GM21381 (cell line): ENCODE results near the gene SMIM27.

Experiments
- ATAC-seq: cut with Tn5 transposase; IDR thresholded peaks from one replicate; pipeline ENCODE4 v1.9.1; 2021; ENCODE audit warnings: mild to moderate bottlenecking, moderate library complexity; ENCODE audit not compliant: unreplicated experiment

SMIM27 gene

DNA sequence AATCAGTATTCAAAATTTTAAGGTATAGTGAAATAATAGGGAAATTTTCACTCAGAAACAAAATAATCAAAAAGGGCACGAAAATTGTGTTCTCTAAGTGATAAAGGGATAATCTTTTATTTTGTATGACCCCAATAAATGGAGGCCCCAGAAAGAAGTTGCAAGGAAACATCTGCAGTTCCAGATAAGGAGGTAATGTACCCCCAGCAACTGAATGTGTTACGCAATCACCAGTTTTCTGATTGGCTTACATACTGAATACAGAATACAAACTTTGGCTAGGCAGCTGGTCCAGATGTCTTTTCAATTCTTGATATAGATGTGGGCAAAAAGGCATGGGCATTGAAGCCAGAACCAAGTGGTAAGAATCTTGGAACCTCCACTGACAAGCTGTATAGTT is 2.0 kb downstream of the SMIM27 start:
- ATAC-seq = no peak

DNA sequence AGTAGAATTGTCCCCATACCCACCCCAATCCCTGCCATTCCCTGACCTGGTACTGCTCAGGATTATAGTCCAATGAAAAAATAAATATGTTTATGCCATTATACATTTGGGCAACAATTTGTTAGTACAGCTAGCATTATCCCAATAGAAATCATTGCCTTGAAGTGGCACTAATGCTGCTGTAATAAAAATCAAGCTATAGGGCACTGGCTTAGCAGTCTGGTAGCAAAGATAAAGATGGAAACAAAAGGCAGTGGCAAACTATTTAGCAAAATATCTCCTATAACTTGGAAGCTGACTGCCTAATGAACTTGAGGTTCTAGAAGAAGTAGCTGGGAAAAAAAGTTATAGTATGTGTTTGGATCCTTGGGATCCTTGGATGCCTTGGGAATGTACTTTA is 2.5 kb downstream of the SMIM27 start:
- ATAC-seq = no peak

DNA sequence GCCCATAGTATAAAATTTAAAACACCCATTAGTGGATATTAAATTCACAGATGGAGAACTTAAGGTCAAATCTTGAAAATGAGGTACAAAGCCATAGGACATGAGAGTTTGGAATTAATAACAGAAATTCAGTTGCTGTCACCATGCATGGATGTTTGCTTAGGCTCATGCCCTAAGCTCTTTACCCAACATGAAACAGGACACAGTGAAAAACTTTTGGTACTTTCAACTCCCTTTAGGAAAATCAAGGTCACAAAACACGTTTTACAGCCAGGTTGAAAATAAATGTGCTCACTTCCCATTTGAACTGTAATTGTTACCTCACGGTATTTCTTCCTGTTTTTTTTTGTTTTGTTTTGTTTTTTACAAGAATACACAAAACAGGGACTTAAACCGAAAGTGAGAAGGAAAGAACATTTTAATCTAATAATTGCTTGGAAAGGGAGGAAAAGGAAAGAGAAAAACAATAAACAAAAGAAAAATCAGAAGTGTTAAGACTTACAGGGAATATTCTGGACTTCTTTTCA is 6.3 kb downstream of the SMIM27 start:
- ATAC-seq = no peak

DNA sequence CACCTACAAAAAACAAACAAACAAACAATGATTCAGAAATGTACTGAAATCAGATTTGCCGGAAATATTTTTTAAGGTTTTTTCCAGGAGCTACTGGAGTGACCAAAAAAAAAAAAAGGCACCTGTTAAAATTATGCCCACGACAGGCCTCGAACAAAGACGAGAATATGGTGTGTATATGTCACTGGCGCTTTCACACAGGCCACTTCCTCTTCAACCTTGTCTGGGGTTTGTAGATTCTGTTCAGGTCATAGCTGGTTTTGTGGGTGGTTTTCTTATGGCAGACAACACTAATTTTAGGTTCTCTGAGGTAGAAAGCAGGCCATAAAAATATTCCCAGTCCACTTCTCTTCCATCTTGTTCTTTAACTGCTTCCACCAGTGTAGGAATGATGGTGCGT is 13.8 kb downstream of the SMIM27 start:
- no peak for ATAC-seq

DNA sequence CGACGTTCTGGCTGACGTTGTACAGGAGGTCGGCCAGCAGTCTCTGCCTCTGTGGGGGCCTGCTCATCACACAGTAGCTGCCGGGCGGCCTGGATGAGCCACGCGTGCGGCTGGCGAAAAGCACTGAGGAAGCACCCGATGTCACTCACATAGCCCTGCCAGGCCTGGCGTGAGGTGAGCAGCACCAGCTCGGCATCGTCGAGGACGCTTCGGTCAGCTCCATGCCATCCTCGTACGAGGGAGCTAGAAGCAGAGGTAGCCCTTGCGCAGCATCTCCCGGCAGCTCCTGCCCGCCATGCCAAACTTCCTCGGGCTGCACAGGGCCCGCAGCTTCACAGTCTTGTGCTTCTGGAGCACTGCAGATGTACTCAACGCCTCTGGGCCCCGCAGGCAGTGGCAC is 14.6 kb downstream of the SMIM27 start:
- ATAC-seq = no peak

DNA sequence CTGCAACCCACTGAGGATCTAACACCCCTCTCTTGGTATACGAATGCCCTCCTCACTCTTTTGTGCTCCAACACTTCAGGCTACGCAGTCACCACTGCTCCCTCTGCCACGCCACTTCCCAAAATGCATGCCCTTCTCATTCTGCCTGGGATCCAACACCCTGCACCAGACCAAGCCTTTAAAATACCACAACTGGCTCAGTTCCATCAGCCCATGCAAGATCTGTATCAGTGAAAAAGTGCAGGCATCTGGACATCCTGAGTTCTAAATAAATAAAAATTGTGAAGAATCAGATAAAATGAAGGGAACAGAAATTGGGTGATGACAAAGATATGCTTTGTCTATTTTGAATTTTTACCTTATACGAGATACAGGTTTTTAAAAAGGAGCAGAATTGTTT is 18.1 kb downstream of the SMIM27 start:
- ATAC-seq = no peak

DNA sequence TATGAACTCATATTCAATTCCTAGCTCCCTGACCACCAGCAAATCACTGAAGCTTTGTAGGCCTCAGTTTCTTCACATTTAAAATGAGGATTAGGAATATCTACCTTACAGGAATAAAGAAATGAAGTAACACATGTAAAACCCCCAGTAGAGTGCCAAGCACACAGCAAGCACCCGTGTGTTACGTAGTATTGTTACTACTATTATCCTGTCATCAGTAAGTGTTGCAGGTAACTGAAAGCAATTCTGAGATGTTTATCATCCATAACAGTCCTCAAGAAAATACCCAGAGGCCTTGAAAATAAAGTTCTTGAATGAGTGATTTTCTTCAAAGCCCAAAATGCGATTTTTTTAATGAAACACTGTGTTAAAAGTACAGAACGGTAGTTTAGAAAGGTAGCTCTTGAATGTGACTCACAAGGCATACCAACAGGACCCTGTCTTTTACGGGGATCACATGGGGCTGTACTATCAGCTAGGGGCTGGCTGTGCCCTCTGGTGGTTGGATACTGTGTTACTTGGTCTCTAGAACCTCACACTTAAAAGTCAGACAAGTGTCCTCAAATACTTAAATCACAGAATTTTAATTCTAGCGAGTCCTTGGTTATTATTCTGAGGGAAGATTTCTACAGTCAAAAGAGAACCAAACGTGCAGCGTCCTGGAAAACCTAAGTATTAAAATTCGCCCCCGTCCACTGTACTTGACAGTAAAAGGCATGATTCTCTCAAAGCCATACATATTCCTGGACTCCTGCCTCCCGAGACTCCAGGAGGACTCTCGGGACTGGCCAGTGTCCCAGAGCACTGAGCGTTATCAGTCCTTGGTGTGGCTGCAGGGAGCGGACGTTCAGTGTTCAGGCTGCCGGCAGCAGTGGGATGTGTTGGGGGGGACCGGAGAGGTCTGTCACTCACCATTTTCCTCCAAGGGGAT is 20.1 kb downstream of the SMIM27 start:
- ATAC-seq = peak; percentile 87

DNA sequence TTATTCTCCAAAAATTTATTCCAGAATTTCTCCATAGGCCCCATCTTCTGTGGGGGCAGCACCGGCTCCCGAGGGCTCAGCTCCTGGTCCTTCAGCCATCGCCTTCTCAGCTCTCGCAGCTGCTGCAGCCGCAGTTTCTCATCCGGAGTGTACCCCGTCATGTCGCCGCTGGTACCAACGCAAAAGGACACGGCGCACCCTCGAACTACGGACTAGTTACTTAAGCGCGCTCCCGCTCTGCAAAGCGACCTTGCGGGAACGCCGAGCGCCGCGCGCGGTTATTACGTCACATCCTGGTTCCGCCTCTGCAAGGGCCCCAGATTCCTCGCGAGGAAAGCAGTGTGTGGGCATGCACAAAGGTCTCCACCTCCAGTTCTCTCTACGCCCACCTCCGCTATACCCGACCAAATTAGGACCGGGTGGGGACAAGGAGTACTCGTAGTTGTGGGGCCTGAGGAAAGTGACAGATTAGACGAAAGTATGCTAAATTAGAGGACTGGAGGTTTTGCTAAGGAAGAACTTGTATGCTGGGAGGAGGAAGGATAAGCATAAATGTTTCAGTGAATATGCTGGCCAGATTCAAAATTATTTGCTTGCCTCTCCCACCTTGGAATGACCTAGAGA is 20.9 kb downstream of the SMIM27 start, which contains the start of gene NDUFB6:
Gene NDUFB6 (minus strand): TSS at position 260 of the 624 bp plus-strand sequence. CDS start 99 bp downstream, at position 161.
- peak; percentile 85 for ATAC-seq

DNA sequence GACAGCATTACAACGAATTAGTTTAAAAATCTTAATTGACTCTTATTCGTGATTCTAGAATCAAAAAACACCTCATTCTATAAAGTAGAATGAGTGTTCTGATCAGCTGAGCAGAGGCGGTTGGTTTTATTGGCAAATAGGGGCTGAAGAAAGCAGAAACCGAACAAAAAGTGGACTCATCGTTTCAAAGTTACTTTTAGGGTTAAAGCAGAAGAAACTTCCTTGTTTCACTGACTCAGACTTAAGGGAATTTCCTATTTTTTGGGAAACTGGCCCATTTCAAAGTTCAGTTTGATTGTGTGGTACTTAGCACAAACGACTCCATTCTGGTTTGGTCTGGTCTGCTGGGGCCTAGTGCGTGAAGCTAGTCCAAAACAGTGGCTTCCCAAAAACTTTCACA is 21.7 kb downstream of the SMIM27 start:
- no peak for ATAC-seq

DNA sequence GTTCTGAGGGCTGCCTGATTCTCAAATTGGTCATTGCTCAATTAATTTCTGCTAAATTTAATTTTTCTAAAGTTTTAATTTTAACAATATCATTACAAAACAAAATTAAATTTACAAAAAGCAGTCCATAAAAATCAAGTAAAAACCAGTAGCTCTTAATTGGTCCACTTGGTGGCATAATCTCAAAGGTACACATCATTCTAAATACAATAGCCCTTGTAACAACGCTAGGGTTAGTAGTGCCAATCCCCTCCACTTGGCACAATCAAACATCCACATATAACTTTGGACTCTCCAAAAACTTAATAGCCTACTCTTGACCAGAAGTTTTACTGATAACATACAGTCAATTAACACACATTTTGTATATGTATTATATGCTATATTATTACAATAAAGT is 22.7 kb downstream of the SMIM27 start:
- ATAC-seq = no peak

DNA sequence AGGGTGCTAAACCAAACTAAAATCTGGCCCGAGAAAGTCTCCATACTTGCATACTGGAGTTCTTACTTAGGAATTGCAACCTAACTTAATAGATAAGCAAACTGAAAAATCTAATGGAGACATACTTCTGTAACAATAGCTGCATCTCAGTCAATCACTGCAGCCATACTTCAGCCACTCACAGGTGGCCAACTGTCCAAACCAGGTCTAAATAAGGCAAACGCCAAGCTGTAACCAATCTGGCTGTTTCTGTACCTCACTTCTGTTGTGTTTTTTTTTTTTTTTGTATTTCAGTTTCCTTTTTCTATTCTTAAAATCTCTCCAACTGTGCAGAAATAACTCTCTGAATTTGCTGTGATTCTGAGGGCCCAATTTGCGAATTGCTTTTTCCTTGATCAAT is 25.2 kb downstream of the SMIM27 start:
- no peak for ATAC-seq

DNA sequence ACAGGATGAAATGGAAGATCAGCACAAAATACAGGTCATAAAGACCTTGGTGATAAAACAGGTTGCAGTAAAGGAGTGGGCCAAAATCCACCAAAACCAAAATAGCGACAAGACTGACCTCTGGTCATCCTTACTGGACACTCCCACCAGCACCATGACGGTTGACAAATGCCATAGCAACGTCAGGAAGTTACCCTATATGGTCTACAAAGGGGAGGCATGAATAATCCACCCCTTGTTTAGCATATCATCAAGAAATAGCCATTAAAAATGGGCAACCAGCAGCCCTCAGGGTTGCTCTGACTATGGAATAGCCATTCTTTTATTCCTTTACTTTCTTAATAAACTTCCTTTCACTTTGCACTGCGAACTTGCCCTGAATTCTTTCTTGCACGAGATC is 26.8 kb downstream of the SMIM27 start:
- ATAC-seq = no peak

DNA sequence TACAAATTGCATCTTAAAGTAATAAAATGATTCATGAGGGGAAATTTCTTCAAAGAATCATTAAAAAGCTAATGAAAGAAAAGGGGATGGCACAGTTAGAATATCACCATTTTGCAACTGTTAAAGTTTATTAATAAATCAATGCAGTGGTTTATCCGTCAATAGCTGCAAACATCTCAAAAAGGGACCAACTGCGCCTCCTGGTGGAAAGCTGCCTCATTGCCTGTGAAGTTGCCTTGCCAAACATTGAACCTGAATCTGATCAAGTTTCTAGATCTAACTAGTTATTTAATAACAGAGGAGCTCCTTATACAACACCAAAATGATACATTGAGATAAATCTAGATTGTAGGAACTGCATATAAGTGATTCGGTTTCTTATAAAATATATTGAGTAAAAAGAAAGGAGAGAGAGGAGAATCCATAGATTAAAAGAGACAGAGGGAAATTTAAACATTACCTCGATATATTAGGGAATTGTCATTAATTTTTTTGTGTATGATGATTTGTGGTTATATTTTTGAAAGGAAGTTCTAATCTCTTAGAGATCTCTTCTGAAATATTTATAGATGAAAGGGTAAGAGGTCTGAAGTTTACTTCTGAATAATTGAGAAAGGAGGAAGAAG is 27.7 kb downstream of the SMIM27 start:
- ATAC-seq = no peak

DNA sequence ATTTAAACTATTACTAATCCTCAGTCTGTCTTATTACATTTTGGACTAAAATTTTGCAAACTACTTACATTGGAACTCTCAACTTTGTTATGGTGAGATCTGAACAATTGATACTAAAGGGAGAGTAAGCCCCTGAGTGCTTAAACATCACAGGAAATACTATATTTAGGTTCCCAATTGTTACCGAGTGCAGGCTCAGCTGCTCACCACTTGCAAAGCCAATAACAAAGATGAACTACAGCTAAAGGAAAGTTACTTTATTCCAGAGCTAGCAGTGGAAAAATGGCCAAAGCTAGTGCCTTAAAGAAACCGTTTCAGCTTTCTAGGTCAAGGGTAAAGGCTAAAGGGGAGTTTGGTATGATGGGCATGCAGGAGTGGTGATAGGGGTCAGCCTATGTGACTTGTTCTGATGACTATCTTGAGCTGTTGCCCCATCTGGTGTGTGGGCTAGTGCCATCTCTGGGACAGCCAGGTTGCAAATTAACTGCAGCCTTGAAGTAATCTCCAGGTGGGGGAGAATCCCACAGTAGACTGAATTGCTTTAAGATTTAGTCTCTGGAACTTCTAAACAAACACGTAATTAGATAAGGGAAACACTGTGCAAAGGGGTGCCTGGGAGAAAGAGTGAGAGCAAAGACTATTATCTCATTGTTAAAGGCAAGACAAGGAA is 28.6 kb downstream of the SMIM27 start:
- ATAC-seq = no peak

DNA sequence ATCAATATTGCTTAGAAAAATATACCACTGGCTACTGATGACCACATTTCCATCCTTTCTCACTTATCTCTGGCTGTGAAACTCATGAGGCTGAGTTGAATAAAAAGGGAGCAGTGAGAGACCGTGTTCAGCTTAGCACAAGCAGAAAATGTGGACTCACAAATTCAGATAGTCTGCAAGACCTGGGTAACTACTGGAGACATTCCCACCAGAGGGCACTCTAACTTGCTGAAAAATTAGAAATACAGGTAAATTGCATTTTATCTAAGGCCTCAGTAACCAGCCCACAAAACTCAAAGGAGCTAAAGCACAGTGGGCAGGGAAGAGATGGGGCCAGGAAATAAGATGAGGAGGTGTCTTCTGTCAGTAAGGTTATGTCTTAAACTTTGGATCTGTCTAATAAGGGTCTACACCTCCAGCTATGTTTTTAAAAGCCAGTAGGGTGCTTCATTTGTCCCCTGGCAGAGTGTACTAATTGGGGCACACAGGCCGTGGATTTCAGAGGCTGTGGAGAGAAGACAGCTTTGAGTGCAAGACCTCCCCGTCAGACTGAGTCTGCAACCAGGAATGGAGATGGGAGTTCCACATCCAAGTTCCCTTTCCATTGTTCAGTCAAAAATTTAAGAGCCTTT is 29.5 kb downstream of the SMIM27 start:
- no peak for ATAC-seq

DNA sequence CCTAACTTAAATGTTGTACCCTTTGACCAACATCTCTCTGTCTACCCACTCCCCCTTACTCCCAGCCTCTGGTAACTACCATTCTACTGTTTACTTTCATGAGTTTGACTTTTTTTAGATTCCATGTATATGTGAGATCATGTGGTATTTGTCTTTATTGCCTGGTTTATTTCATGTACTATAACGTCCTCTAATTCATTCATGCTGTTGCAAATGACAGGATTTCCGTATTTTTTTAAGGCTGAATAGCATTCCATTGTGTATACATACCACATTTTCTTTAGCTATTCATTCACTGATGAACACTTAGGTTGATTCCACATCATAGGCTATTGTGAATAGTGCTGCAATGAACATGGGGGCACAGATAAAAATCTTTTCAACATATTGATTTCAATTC is 32.7 kb downstream of the SMIM27 start:
- no peak for ATAC-seq

DNA sequence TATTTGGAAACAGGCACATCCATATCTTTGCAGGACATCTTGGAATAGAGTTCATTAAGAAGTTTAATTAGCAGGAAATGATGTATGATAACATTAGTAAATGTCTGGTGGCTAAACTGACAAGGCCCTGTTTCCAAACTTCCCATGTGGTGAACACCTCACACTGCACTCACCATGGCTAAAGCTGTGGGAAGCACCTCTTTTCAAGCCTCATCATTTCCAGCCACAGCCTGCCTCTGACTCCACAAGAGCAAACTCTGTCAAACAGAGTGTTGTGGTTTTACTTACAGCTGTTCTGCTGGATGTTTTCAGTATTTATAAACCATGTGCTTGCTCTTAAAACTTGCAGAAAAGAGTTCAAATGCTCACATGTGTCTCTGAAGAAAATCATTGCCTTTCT is 35.8 kb downstream of the SMIM27 start:
- no peak for ATAC-seq

DNA sequence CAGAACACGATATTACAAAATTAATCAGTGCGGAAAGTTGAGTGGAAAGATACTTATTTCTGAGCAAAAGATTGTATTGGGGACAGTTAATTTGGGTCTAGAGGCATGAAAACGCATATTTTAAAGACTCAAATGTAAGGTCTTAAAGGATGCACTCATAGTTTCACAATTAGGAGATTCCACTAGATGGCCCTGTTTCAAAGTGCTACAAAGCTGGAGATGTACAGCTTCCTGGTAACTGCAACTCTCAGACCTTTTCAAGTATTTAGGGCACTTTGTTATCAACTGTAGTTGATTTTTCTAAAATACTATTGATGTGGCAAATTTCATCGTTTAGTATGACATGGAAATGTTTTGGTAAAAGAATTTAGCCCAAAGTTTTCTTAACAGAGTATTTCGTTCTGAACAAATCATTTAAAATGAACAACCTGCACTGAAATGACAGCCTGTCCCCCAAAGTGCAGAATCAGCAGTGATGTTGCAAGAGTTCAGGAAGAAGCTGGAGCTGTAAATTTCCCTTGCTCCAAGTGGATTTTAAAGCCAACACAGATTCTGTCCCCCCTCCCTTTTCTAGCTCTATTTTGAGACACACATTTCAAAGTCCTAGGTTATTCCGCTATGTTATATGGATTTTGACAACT is 37.1 kb downstream of the SMIM27 start:
- ATAC-seq = no peak

DNA sequence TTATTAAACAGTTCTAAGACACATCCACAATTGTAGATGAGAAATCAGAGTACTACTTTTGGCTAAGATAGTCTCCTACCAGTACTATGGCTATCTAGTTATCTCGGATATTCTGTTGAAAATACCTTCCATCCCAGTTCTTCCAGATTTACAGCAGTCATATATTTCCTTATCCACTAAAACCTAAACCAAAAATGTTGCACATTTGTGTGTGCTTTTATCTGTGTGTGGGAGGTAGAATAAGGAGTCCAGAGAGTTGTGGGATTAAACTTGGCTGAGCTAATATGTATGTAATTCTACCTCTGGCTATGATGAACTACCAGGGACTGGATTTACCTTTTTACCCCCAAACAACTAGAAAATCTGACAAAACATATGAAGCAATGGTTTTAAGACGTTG is 38.3 kb downstream of the SMIM27 start:
- ATAC-seq = no peak

DNA sequence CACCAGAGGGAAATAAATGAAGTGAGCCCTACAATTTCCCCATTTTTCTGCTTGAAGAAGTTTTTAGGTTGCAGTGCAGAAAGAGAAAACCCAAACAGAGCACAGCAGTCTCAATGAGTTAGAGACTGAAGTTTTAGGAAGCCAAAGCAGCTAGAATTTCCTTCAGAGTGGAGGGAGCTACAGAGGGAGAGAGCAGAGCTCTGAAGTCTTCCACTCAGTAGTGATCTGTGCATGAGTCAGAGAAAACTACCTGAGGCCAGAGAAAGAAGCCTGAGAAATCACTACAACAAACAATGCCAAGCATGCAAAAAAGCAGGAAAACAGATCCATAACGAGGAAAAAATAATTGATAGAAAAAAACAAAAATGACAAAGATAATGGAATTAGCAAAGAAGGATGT is 38.8 kb downstream of the SMIM27 start:
- no peak for ATAC-seq
